ENCODE measurements around the gene HNRNPC. TPM values are rescaled to one million over a fixed set of nuclear protein-coding genes. Genes with fewer than 3 reads are reported as not detected.
"Not testable (repeated sequence)": the region's sequence is repeated elsewhere in the genome, so short reads cannot be mapped to it uniquely, and the experiment has no call there.

The HNRNPC gene
- total and polyA plus RNA-seq, 2 experiments from 2014 or later = 513 to 800 TPM

- not testable (repeated sequence) for H4K20me1 ChIP-seq (ENCODE audit: insufficient read depth, poor library complexity, severe bottlenecking); H3K9me3 ChIP-seq (ENCODE audit: low read depth); H3K27ac ChIP-seq; H3K36me3 ChIP-seq (replicated peaks; ENCODE audit: insufficient read depth, low read depth); H3K79me2 ChIP-seq; DNase-seq (ENCODE audit: low spot score); H3K4me1 ChIP-seq (ENCODE audit: insufficient read depth); H3K4me2 ChIP-seq; H3K9me2 ChIP-seq (replicated peaks; ENCODE audit: insufficient read depth); H2AFZ ChIP-seq; H3K27me3 ChIP-seq; H3K4me3 ChIP-seq
- WGBS (ENCODE audit: low lambda C conversion rate, missing lambda C conversion rate) = 59% methylated on average over 7 of the region's 7 CpGs
These were observed 104.1 kb downstream of the HNRNPC start for GRCh38 chr14:21165002-21165605.

GRCh38 chr14:21163871-21164291, 105.4 kb downstream of the HNRNPC start:
- Histone ChIP-seq H3K9me2 (replicated peaks; ENCODE audit: insufficient read depth) (no peaks in the 10 kb centered on the region), H3K79me2 (no peaks in the 10 kb centered on the region), H4K20me1 (ENCODE audit: insufficient read depth, poor library complexity, severe bottlenecking) (no peaks in the 10 kb centered on the region), H2AFZ (no peak overlapping the region), H3K36me3 (replicated peaks; ENCODE audit: insufficient read depth, low read depth) (no peaks in the 10 kb centered on the region), H3K4me3 (no peak overlapping the region), H3K9me3 (ENCODE audit: low read depth) (no peaks in the 10 kb centered on the region), H3K27ac (no peak overlapping the region), H3K4me2 (no peak overlapping the region), H3K27me3 (no peaks in the 10 kb centered on the region), H3K4me1 (ENCODE audit: insufficient read depth) (no peaks in the 10 kb centered on the region)
- no peak for DNase-seq (ENCODE audit: low spot score)
- no peak for TF ChIP-seq EZH2phosphoT487 (IDR thresholded peaks at IDR 0.05; ENCODE audit: low read depth, severe bottlenecking, unreplicated experiment)
- 74% methylated on average over 4 of the region's 4 CpGs for WGBS (ENCODE audit: low lambda C conversion rate, missing lambda C conversion rate)

GRCh38 chr14:21162081-21162480, 107.2 kb downstream of the HNRNPC start:
- WGBS (ENCODE audit: low lambda C conversion rate, missing lambda C conversion rate) = 80% methylated on average over 5 of the region's 5 CpGs
- Histone ChIP-seq H4K20me1 (ENCODE audit: insufficient read depth, poor library complexity, severe bottlenecking) (no peaks in the 10 kb centered on the region), H3K4me1 (ENCODE audit: insufficient read depth) (no peaks in the 10 kb centered on the region), H3K9me2 (replicated peaks; ENCODE audit: insufficient read depth) (no peaks in the 10 kb centered on the region), H3K4me2 (no peak overlapping the region), H3K79me2 (no peaks in the 10 kb centered on the region), H3K27me3 (no peaks in the 10 kb centered on the region), H2AFZ (no peak overlapping the region), H3K9me3 (ENCODE audit: low read depth) (no peaks in the 10 kb centered on the region), H3K27ac (no peak overlapping the region), H3K4me3 (no peak overlapping the region), H3K36me3 (replicated peaks; ENCODE audit: insufficient read depth, low read depth) (no peaks in the 10 kb centered on the region)
- no peak for TF ChIP-seq EZH2 (IDR thresholded peaks at IDR 0.05; ENCODE audit: borderline replicate concordance)
- no peak for TF ChIP-seq CTCF (IDR thresholded peaks at IDR 0.05; ENCODE audit: poor library complexity)
- TF ChIP-seq EZH2phosphoT487 (IDR thresholded peaks at IDR 0.05; ENCODE audit: low read depth, severe bottlenecking, unreplicated experiment) = no peak
- DNase-seq (ENCODE audit: low spot score) = no peak

- Histone ChIP-seq H3K9me2 (replicated peaks; ENCODE audit: insufficient read depth) (no peaks in the 10 kb centered on the region), H4K20me1 (ENCODE audit: insufficient read depth, poor library complexity, severe bottlenecking) (no peaks in the 10 kb centered on the region), H3K4me3 (no peak overlapping the region), H3K27ac (no peak overlapping the region), H3K4me1 (ENCODE audit: insufficient read depth) (no peaks in the 10 kb centered on the region), H3K36me3 (replicated peaks; ENCODE audit: insufficient read depth, low read depth) (no peaks in the 10 kb centered on the region), H3K79me2 (no peaks in the 10 kb centered on the region), H2AFZ (no peak overlapping the region), H3K27me3 (no peaks in the 10 kb centered on the region), H3K9me3 (ENCODE audit: low read depth) (no peaks in the 10 kb centered on the region), H3K4me2 (no peak overlapping the region)
- no peak for DNase-seq (ENCODE audit: low spot score)
- 70% methylated on average over 4 of the region's 4 CpGs for WGBS (ENCODE audit: low lambda C conversion rate, missing lambda C conversion rate)
- TF ChIP-seq EZH2 (IDR thresholded peaks at IDR 0.05; ENCODE audit: borderline replicate concordance) = no peak
These were observed 109.1 kb downstream of the HNRNPC start for GRCh38 chr14:21160061-21160610.

Other genes with a start within 250 kb of the HNRNPC start
- gene NDRG2, start 244.4 kb downstream of the HNRNPC start, total RNA-seq = 92.0 and 114 TPM in 2 replicates
- gene NDRG2, start 244.4 kb downstream of the HNRNPC start, polyA plus RNA-seq = 108 and 112 TPM in 2 replicates
- gene TPPP2, start 239.2 kb downstream of the HNRNPC start, total RNA-seq = not detected in 2 replicates
- gene TPPP2, start 239.2 kb downstream of the HNRNPC start, polyA plus RNA-seq = not detected in 2 replicates
- not detected in 2 replicates for gene RNASE13, start 234.6 kb downstream of the HNRNPC start, total RNA-seq
- gene RNASE13, start 234.6 kb downstream of the HNRNPC start, polyA plus RNA-seq = not detected in 2 replicates
- not detected in 2 replicates for gene RNASE7, start 227.1 kb downstream of the HNRNPC start, total RNA-seq
- not detected in 2 replicates for gene RNASE7, start 227.1 kb downstream of the HNRNPC start, polyA plus RNA-seq
- not detected in 2 replicates for gene RNASE8, start 211.6 kb downstream of the HNRNPC start, total RNA-seq
- gene RNASE8, start 211.6 kb downstream of the HNRNPC start, polyA plus RNA-seq = not detected in 2 replicates
- 36.0 and 53.7 TPM in 2 replicates for gene ARHGEF40, start 199.1 kb downstream of the HNRNPC start, total RNA-seq
- 36.7 and 38.1 TPM in 2 replicates for gene ARHGEF40, start 199.1 kb downstream of the HNRNPC start, polyA plus RNA-seq
- gene ZNF219, start 170.8 kb downstream of the HNRNPC start, total RNA-seq = 29.5 and 52.8 TPM in 2 replicates
- 24.4 and 25.1 TPM in 2 replicates for gene ZNF219, start 170.8 kb downstream of the HNRNPC start, polyA plus RNA-seq
- gene TMEM253, start 168.4 kb downstream of the HNRNPC start, total RNA-seq = 1.9 and 4.9 TPM in 2 replicates
- 5.4 and 7.8 TPM in 2 replicates for gene TMEM253, start 168.4 kb downstream of the HNRNPC start, polyA plus RNA-seq
- not detected in 2 replicates for gene OR5AU1, start 113.4 kb downstream of the HNRNPC start, total RNA-seq
- not detected in 2 replicates for gene OR5AU1, start 113.4 kb downstream of the HNRNPC start, polyA plus RNA-seq
- gene RPGRIP1, start 10.6 kb upstream of the HNRNPC start, total RNA-seq = 0.07 TPM in 1 of 2 replicates, not detected in the other
- gene RPGRIP1, start 10.6 kb upstream of the HNRNPC start, polyA plus RNA-seq = not detected in 2 replicates
- 58.1 and 62.8 TPM in 2 replicates for gene SUPT16H, start 114.6 kb upstream of the HNRNPC start, total RNA-seq
- gene SUPT16H, start 114.6 kb upstream of the HNRNPC start, polyA plus RNA-seq = 44.2 and 54.6 TPM in 2 replicates
- gene CHD8, start 186.7 kb upstream of the HNRNPC start, total RNA-seq = 41.8 and 50.9 TPM in 2 replicates
- gene CHD8, start 186.7 kb upstream of the HNRNPC start, polyA plus RNA-seq = 22.1 and 24.1 TPM in 2 replicates
- 20.7 and 23.4 TPM in 2 replicates for gene RAB2B, start 207.5 kb upstream of the HNRNPC start, total RNA-seq
- 12.8 and 14.7 TPM in 2 replicates for gene RAB2B, start 207.5 kb upstream of the HNRNPC start, polyA plus RNA-seq
- gene TOX4, start 207.8 kb upstream of the HNRNPC start, total RNA-seq = 51.9 and 55.5 TPM in 2 replicates
- gene TOX4, start 207.8 kb upstream of the HNRNPC start, polyA plus RNA-seq = 42.5 and 50.8 TPM in 2 replicates
- 31.9 and 44.1 TPM in 2 replicates for gene METTL3, start 241.9 kb upstream of the HNRNPC start, total RNA-seq
- gene METTL3, start 241.9 kb upstream of the HNRNPC start, polyA plus RNA-seq = 31.9 and 39.0 TPM in 2 replicates